Testis (tissue), 2 donors: Measurements from ENCODE around the gene DENND1A.

Source experiments
- CTCF ChIP-seq, 3 experiments: fragments of 450-650 bp in 2 of 3; fragments of 200-600 bp in 1 of 3; sonication (generic) in 1 of 3; IDR thresholded peaks; one replicate each; pipeline ENCODE4 v1.5.1; 2016 to 2019; ENCODE audit warnings: antibody characterized with exemption in 3 of 3, mild to moderate bottlenecking in 2 of 3, moderate library complexity in 1 of 3
- POLR2A ChIP-seq: fragments of 450-650 bp; IDR thresholded peaks from one replicate; pipeline ENCODE4 v1.6.1; 2017; ENCODE audit warnings: antibody characterized with exemption, mild to moderate bottlenecking, moderate library complexity

GRCh38 chr9:123923377-123923776 lies 6.5 kb downstream of the DENND1A start:
- TF ChIP-seq POLR2A (no peak), CTCF (IDR thresholded peaks at IDR 0.05) (no peak)
